Measurements from ENCODE around the gene SETBP1.

DNA sequence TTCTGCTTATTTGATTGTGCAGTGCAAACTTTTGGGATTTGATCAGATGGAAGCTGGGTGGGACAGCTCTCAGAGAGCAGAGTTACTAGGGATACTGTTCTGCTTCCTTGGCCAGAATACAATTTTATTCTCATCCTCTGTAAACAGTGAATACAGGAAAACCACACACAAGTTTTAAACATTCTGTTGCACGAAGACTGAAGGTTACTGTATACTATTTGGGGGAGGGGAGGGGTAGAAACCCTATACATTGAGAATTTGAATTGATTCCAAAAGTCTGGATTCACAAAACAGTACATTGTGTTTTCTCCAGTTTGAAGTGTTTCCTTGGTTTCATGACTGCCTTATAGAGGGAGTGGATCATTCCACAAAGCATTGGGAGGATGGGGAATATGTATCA lies 149.9 kb downstream of the SETBP1 start:
- TF ChIP-seq, protein P1, sequence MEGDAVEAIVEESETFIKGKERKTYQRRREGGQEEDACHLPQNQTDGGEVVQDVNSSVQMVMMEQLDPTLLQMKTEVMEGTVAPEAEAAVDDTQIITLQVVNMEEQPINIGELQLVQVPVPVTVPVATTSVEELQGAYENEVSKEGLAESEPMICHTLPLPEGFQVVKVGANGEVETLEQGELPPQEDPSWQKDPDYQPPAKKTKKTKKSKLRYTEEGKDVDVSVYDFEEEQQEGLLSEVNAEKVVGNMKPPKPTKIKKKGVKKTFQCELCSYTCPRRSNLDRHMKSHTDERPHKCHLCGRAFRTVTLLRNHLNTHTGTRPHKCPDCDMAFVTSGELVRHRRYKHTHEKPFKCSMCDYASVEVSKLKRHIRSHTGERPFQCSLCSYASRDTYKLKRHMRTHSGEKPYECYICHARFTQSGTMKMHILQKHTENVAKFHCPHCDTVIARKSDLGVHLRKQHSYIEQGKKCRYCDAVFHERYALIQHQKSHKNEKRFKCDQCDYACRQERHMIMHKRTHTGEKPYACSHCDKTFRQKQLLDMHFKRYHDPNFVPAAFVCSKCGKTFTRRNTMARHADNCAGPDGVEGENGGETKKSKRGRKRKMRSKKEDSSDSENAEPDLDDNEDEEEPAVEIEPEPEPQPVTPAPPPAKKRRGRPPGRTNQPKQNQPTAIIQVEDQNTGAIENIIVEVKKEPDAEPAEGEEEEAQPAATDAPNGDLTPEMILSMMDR (IDR thresholded peaks at IDR 0.05), result no peak
- TF ChIP-seq POLR2A (IDR thresholded peaks at IDR 0.05), result no peak
